Measurements from ENCODE around the gene WDR81. TPM values are rescaled to one million over a fixed set of nuclear protein-coding genes. Genes with fewer than 3 reads are reported as not detected.

Gene WDR81
- total RNA-seq, 2 donors from 2014 or later: 39.2 to 72.9 TPM

DNA sequence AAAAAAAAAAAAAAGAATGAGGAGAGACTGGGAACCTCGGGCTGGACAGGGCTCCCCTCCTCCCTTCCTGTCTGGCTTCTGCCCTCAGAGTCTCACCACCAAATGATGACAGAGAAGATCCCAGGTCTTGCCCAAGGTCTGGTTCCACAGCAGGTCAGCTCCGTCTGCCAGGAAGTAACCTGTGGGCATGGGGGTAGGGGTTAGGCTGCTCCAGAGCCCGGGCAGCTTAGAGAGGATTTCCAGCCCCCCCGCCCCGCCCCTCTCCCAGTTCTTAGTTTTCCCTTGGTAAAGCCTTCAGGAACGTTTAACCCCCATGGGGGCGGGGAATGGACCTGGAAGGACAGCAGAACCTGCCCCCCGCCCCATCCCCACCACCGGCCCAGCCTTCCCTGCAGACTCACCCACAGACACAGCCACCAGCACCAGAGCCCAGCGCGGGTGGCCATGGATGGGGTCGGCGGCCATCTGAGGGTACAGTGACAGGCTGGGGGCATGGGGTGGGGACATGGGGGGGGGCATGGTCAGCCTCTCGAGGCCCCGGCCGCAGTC, 15.0 kb upstream of the WDR81 start:
- peaks cover 10% of the 10 kb centered on the region for H3K4me1 ChIP-seq (replicated peaks)
- TF ChIP-seq POLR2A (IDR thresholded peaks at IDR 0.05) (no peak), POLR2AphosphoS5 (IDR thresholded peaks at IDR 0.05) (no peak)
- TF ChIP-seq, protein P1, sequence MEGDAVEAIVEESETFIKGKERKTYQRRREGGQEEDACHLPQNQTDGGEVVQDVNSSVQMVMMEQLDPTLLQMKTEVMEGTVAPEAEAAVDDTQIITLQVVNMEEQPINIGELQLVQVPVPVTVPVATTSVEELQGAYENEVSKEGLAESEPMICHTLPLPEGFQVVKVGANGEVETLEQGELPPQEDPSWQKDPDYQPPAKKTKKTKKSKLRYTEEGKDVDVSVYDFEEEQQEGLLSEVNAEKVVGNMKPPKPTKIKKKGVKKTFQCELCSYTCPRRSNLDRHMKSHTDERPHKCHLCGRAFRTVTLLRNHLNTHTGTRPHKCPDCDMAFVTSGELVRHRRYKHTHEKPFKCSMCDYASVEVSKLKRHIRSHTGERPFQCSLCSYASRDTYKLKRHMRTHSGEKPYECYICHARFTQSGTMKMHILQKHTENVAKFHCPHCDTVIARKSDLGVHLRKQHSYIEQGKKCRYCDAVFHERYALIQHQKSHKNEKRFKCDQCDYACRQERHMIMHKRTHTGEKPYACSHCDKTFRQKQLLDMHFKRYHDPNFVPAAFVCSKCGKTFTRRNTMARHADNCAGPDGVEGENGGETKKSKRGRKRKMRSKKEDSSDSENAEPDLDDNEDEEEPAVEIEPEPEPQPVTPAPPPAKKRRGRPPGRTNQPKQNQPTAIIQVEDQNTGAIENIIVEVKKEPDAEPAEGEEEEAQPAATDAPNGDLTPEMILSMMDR (IDR thresholded peaks at IDR 0.05): no peak
- intact Hi-C loops (cut with DNase I): no loop called here
- DNase-seq (ENCODE audit: low spot score): no peak
- peak overlapping the region; percentile 77 to 81 for H3K27ac ChIP-seq
- no peaks in the 10 kb centered on the region for H3K9me3 ChIP-seq
- no peaks in the 10 kb centered on the region for H3K27me3 ChIP-seq (replicated peaks; ENCODE audit: insufficient read depth)
- WGBS: 11% methylated on average over 16 of the region's 16 CpGs
- H3K4me3 ChIP-seq: peak overlapping the region; percentile 71 to 88
- peaks cover 0 to 15% of the 10 kb centered on the region in 2 donors for H3K36me3 ChIP-seq

DNA sequence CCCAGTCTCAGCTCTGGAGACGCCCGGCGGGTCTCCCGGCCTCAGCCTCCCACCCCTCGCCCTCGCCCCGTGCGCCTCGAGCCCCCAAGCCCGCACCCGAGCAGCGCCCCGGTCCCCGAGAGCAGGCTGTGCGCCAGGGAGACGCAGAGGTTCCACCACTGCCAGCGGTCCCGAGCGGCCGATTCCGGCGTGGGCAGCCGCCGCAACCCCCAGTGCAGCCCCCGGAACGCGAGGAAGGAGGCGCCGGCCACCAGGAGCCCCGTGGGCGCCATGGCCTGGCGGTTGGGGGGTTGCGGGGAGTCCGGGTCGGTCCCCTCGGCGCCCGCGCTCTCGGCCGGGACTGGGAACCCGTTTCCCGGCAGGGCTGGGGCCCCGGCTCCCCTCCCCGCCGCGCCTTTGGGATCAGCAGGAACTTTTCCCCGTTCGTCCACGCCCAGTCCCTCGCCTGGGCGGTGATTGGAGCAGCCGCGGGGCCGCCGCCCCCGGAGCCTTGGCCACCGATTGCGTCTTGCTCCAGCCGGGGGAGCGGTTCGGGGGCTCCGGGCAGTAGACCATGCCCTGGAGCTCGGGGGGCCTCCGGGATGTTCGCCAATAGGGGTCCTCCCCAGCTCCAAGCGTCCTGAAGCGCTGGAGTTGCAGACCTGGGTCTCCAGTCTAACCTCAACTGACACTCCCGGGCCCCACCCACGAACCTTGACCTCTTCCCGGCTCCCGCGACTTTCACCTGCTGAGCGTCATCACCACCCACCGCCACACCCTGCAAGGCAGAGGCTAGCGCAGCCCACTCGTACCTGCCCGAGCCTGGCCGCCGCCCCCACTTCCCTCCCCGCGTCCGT, 14.3 kb upstream of the WDR81 start, which contains the start of gene TLCD2:
Gene TLCD2, minus strand, starts transcription at position 407 of the 836 bp plus-strand sequence. Its CDS starts 135 bp downstream, at position 272.
- Histone ChIP-seq H3K27ac (peak within 1 kb of the TSS; percentile 77 to 81), H3K36me3 (peaks cover 0 to 15% of the 10 kb centered on the region in 2 donors), H3K4me1 (replicated peaks) (peaks cover 10% of the 10 kb centered on the region), H3K9me3 (no peaks in the 10 kb centered on the region), H3K4me3 (peak within 1 kb of the TSS; percentile 71 to 88), H3K27me3 (replicated peaks; ENCODE audit: insufficient read depth) (no peaks in the 10 kb centered on the region)
- TF ChIP-seq, protein P1 (IDR thresholded peaks at IDR 0.05): peak in 1 of 4 experiments; percentile 5
- TF ChIP-seq POLR2AphosphoS5 (IDR thresholded peaks at IDR 0.05) (peak; percentile 73), POLR2A (IDR thresholded peaks at IDR 0.05) (peak; percentile 69)
- DNase-seq (ENCODE audit: low spot score): peak; percentile 71
- under 1% methylated on average over 65 of the region's 83 CpGs for WGBS
- intact Hi-C loops (cut with DNase I): loop anchor here (5.0 to 10.0 kb wide), 2 partner anchors 38 to 135 kb away; no protein-coding TSS in a partner anchor

DNA sequence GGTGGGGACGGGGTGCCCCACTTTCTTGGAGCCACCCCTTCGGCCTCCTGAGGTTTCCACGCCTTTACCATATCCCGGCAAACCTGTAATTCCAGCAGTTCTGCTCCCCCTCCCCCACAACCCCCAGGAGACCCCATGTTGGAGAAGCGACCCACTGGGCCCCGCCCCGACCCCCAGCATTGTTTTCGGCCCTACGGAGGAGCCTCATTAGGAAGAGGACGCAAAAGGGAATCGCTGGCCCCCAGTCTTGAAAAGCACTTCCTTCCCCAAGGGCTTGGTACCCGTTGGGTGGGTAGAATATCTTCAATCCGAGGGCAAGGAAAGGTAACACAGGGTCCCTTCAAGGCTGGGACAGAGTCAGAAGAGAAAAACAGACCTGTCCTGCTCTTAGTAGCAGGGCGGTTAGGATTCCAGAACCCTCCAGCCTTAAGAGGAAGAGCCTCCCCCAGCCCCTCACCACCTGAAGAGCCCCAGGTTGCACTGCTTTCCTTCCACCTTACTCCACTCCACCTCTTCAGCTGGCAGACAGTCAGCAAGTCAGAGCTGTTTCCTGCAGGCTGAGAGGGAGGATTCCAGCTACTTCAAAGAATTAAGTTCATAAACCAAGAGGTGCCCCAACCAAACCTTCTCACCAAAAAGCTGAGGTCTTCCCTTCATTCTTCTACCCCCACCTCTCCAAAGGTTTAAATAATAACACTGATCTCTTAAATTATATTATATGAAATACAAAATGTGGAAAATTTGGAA, 13.5 kb upstream of the WDR81 start:
- Histone ChIP-seq H3K9me3 (no peaks in the 10 kb centered on the region), H3K27ac (peak overlapping the region; percentile 77 to 81), H3K27me3 (replicated peaks; ENCODE audit: insufficient read depth) (no peaks in the 10 kb centered on the region), H3K36me3 (peaks cover 0 to 15% of the 10 kb centered on the region in 2 donors), H3K4me1 (replicated peaks) (peaks cover 10% of the 10 kb centered on the region), H3K4me3 (peak overlapping the region; percentile 71 to 88)
- 34% methylated on average over 14 of the region's 14 CpGs for WGBS
- DNase-seq (ENCODE audit: low spot score): no peak
- TF ChIP-seq POLR2A (IDR thresholded peaks at IDR 0.05) (no peak), POLR2AphosphoS5 (IDR thresholded peaks at IDR 0.05) (no peak)
- intact Hi-C loops (cut with DNase I): loop anchor here (5.0 to 10.0 kb wide), 2 partner anchors 39 to 136 kb away; no protein-coding TSS in a partner anchor

DNA sequence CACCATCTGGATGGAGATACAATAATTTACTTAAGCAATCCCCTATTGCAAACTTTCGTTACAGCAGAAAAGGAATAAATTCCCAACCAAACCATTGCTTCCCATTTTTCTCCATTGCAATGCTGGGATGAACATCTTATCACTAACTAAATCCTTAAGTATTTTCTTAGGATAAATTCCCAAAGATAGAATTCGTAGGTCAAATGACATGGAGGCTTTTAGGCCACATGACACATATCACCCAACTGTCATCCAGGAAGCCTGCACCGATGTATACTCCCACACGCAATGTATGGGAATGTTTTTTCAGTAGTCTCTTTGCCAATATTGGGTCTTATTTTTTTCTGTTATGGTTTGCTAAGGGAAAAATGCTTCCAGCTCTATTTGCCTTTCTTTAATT, 12.7 kb upstream of the WDR81 start:
- TF ChIP-seq POLR2AphosphoS5 (IDR thresholded peaks at IDR 0.05) (no peak), POLR2A (IDR thresholded peaks at IDR 0.05) (no peak)
- TF ChIP-seq, protein P1 (IDR thresholded peaks at IDR 0.05): no peak
- no peak overlapping the region for H3K27ac ChIP-seq

More for the DNA sequence above, 12.7 kb upstream of the WDR81 start:
- Histone ChIP-seq H3K9me3 (no peaks in the 10 kb centered on the region), H3K4me1 (replicated peaks) (peaks cover 10% of the 10 kb centered on the region), H3K27me3 (replicated peaks; ENCODE audit: insufficient read depth) (no peaks in the 10 kb centered on the region), H3K36me3 (peaks cover 0 to 15% of the 10 kb centered on the region in 2 donors), H3K4me3 (no peak overlapping the region)
- 81% methylated on average over 4 of the region's 4 CpGs for WGBS
- intact Hi-C loops (cut with DNase I): loop anchor here (5.0 to 10.0 kb wide), 2 partner anchors 40 to 137 kb away; no protein-coding TSS in a partner anchor
- no peak for DNase-seq (ENCODE audit: low spot score)
